Keratinocyte (primary cell): Measurements from ENCODE around the gene TIMP2. TPM values are rescaled to one million over a fixed set of nuclear protein-coding genes. Genes with fewer than 3 reads are reported as not detected.

Experiments used
- DNase-seq: peaks from one replicate; pipeline ENCODE4 v3.0.0-alpha.2; 2011; ENCODE audit warnings: low read depth, missing footprints, low spot score
- FAIRE-seq: peaks from 2 replicates; lab custom pipeline; 2011; peaks lifted over from hg19 to GRCh38; lab: Jason Lieb, UNC
- H2AFZ ChIP-seq: 2 replicates; pipeline ENCODE4 v1.6.0; 2012; ENCODE audit warnings: low read length, control low read depth, inconsistent platforms; ENCODE audit not compliant: control insufficient read depth
- H3K27ac ChIP-seq: 2 replicates; pipeline ENCODE4 v1.5.1; 2011; ENCODE audit warnings: low read length; ENCODE audit not compliant: control insufficient read depth, insufficient read depth
- H3K27me3 ChIP-seq: 3 replicates; pipeline ENCODE4 v1.6.0; 2011; ENCODE audit warnings: low read length; ENCODE audit not compliant: control insufficient read depth, insufficient read depth; ENCODE audit errors: extremely low read depth
- H3K36me3 ChIP-seq, 2 experiments: 2 replicates in 1 of 2; 3 replicates in 1 of 2; pipeline ENCODE4 v1.5.1; 2011; ENCODE audit warnings: low read length in 2 of 2, mild to moderate bottlenecking in 1 of 2; ENCODE audit not compliant: control insufficient read depth in 2 of 2, insufficient read depth in 2 of 2; ENCODE audit errors: extremely low read depth in 1 of 2
- H3K4me1 ChIP-seq: 3 replicates; pipeline ENCODE4 v1.5.1; 2011; ENCODE audit warnings: low read length; ENCODE audit not compliant: control insufficient read depth, insufficient read depth; ENCODE audit errors: extremely low read depth
- H3K4me2 ChIP-seq: 3 replicates; pipeline ENCODE4 v1.6.0; 2011; ENCODE audit warnings: low read depth, low read length; ENCODE audit not compliant: control insufficient read depth, insufficient read depth; ENCODE audit errors: extremely low read depth
- H3K4me3 ChIP-seq, 3 experiments: fragments of 200-600 bp in 1 of 3; sonication (generic) in 1 of 3; 2 replicates in 2 of 3; 3 replicates in 1 of 3; pipeline ENCODE4 v1.5.1; 2011 to 2016; ENCODE audit warnings: low read length in 3 of 3, mild to moderate bottlenecking in 3 of 3, control low read depth in 2 of 3, inconsistent platforms in 1 of 3, low read depth in 1 of 3, mixed read lengths in 1 of 3, mixed run types in 1 of 3, moderate library complexity in 1 of 3; ENCODE audit not compliant: control insufficient read depth in 2 of 3, insufficient read depth in 2 of 3; ENCODE audit errors: extremely low read depth in 1 of 3
- H3K79me2 ChIP-seq: 2 replicates; pipeline ENCODE4 v1.6.0; 2012; ENCODE audit warnings: low read length; ENCODE audit not compliant: control insufficient read depth, insufficient read depth
- H3K9ac ChIP-seq: 3 replicates; pipeline ENCODE4 v1.6.0; 2011; ENCODE audit warnings: low read length; ENCODE audit not compliant: control insufficient read depth, insufficient read depth; ENCODE audit errors: extremely low read depth
- H3K9me1 ChIP-seq: 3 replicates; pipeline ENCODE4 v1.6.0; 2011; ENCODE audit warnings: low read length; ENCODE audit not compliant: control insufficient read depth, insufficient read depth; ENCODE audit errors: extremely low read depth
- H3K9me3 ChIP-seq: 2 replicates; pipeline ENCODE4 v1.5.1; 2012; ENCODE audit warnings: low read depth, low read length; ENCODE audit not compliant: control insufficient read depth
- H4K20me1 ChIP-seq: 3 replicates; pipeline ENCODE4 v1.6.0; 2011; ENCODE audit warnings: low read length; ENCODE audit not compliant: control insufficient read depth, insufficient read depth; ENCODE audit errors: extremely low read depth
- EZH2 ChIP-seq: IDR thresholded peaks from one replicate; pipeline ENCODE4 v1.6.1; 2012; ENCODE audit warnings: inconsistent platforms, mild to moderate bottlenecking, low read length, moderate library complexity
- dilution Hi-C: fragments of 300-500 bp; cut with MboI; formaldehyde crosslinking; loops from one replicate; pipeline ENCODE4 v1.7.0; 2020; ENCODE audit warnings: low sequenced_read_pairs; ENCODE audit not compliant: extremely low pct_ligation_motif_present
- polyA plus RNA-seq, 5 experiments: library from polyadenylated mRNA; depleted of rRNA in 3 of 5; stranded (reverse) in 3 of 5; stranded (forward) in 1 of 5; unstranded in 1 of 5; fragments of >200 nt; gene quantifications; 1 replicate in 1 of 5; 2 replicates in 3 of 5; 3 replicates in 1 of 5; pipeline versions ENCODE4 v1.2.1 to v1.2.3, GENCODE V29; 2011 to 2012; ENCODE audit warnings: missing spikeins in 2 of 5, low read depth in 1 of 5, low replicate concordance in 1 of 5
- TF ChIP-seq, protein P1 (sequence below), 3 experiments: IDR thresholded peaks in 1 of 3; conservative IDR thresholded peaks in 1 of 3; optimal IDR thresholded peaks in 1 of 3; 2 replicates in 2 of 3; 3 replicates in 1 of 3; pipeline versions ENCODE3 to v1.5.1; 2011; ENCODE audit warnings: low read length in 3 of 3, mild to moderate bottlenecking in 3 of 3, moderate library complexity in 2 of 3, control low read depth in 1 of 3, inconsistent platforms in 1 of 3; ENCODE audit not compliant: insufficient read depth in 2 of 3; ENCODE audit errors: extremely low read depth in 1 of 3

Gene TIMP2
- polyA plus RNA-seq, 1 donor (not counting 4 experiments of a cell fraction or from before 2014, with no cell fraction given), result 1.2 TPM

DNA sequence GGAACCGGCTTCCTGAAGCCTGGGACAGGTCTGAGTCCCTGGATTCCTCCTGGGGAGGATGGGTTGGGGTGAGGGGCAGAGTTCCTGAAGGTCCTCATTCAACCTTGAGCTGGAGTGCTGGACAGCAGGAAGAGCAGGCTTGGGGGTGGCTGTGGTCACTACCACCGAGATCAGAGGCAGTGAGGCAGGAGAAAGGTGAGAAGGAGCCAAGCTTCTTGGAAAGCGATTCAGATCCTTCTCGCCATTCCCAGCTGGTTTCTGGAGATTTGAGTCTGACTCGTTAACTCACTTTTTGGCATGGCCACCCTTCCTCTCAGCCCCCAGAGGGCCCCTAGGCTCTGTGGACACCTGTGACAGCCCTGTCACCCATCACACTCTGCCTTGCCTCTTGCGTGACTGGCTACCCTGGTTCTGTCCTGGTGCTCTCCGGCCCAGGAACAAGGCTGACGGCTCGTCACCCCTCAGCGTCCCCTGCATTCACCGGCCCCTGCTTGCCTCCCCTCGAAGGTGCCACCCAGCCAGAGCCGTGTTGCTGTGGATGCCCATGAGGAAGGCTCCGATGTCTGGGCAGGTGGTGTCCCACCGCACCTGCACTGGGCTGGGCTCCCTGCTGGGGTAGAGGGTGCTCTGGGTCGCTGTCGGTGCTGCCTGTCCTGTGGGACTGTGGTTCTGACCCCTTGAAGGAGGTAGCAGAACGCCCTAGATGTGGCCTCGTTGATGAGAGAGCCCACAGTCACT is 9.7 kb upstream of the TIMP2 start:
- H2AFZ ChIP-seq, result no peak overlapping the region
- H3K4me3 ChIP-seq, result no peak overlapping the region
- DNase-seq (no peak), FAIRE-seq (no peak)
- no peak overlapping the region for H3K4me2 ChIP-seq
- H3K27ac ChIP-seq, result no peak overlapping the region
- H3K27me3 ChIP-seq, result peaks cover 9% of the 10 kb centered on the region
- dilution Hi-C loops, result no loop called here
- H3K79me2 ChIP-seq, result no peaks in the 10 kb centered on the region
- peaks cover 15% of the 10 kb centered on the region for H3K4me1 ChIP-seq
- no peaks in the 10 kb centered on the region for H3K36me3 ChIP-seq
- TF ChIP-seq EZH2, result no peak
- TF ChIP-seq, protein P1, sequence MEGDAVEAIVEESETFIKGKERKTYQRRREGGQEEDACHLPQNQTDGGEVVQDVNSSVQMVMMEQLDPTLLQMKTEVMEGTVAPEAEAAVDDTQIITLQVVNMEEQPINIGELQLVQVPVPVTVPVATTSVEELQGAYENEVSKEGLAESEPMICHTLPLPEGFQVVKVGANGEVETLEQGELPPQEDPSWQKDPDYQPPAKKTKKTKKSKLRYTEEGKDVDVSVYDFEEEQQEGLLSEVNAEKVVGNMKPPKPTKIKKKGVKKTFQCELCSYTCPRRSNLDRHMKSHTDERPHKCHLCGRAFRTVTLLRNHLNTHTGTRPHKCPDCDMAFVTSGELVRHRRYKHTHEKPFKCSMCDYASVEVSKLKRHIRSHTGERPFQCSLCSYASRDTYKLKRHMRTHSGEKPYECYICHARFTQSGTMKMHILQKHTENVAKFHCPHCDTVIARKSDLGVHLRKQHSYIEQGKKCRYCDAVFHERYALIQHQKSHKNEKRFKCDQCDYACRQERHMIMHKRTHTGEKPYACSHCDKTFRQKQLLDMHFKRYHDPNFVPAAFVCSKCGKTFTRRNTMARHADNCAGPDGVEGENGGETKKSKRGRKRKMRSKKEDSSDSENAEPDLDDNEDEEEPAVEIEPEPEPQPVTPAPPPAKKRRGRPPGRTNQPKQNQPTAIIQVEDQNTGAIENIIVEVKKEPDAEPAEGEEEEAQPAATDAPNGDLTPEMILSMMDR (optimal IDR thresholded peaks at IDR 0.05 in 1 of 3, IDR thresholded peaks at IDR 0.05 in 1 of 3, conservative IDR thresholded peaks at IDR 0.05 in 1 of 3; ENCODE audit: extremely low read depth in 1 of 3, insufficient read depth in 2 of 3, low read length in 3 of 3), result no peak
- peaks cover 3% of the 10 kb centered on the region for H3K9me1 ChIP-seq
- peak overlapping the region; percentile 33 for H3K9ac ChIP-seq
- no peaks in the 10 kb centered on the region for H4K20me1 ChIP-seq
- H3K9me3 ChIP-seq, result no peaks in the 10 kb centered on the region

DNA sequence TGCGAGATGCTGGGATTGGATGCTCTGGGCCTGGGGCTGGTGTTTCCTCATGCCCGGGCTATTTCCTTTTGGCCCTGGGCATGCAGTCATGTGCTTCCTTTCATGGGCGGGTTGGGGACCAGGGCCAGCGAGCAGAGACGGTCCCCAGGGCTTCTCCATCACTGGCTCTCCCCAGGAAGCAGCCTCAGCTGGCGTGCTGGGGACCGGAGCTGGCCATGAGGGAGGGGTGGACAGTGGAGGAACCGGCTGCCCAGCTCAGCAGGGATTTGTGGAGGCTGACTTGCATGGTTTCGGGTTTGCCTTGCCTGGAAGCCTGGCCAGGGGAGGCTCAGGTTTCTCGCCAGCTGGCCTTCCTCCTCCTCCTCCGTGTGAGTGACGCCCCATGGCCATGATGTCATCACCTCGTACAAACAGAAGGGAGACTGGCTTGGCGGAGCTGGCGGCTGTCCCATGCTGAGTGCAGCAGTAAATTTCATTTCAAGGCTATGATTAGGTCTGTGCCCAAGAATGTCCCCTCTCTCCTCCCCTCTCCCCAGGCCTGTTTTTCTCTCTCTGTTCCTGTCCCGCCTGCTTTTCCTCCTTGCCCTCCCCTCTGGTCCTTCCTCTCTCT is 8.9 kb upstream of the TIMP2 start:
- peak overlapping the region; percentile 82 for H2AFZ ChIP-seq

More for the DNA sequence above, 8.9 kb upstream of the TIMP2 start:
- no peaks in the 10 kb centered on the region for H3K9me3 ChIP-seq
- FAIRE-seq, result peak; percentile 80
- no peaks in the 10 kb centered on the region for H3K36me3 ChIP-seq
- H3K4me3 ChIP-seq, result no peak overlapping the region
- H3K4me2 ChIP-seq, result peak overlapping the region; percentile 49
- dilution Hi-C loops, result no loop called here
- no peak for DNase-seq
- H3K79me2 ChIP-seq, result no peaks in the 10 kb centered on the region
- TF ChIP-seq, protein P1 (optimal IDR thresholded peaks at IDR 0.05 in 1 of 3, IDR thresholded peaks at IDR 0.05 in 1 of 3, conservative IDR thresholded peaks at IDR 0.05 in 1 of 3; ENCODE audit: extremely low read depth in 1 of 3, insufficient read depth in 2 of 3, low read length in 3 of 3), result no peak
- no peak for TF ChIP-seq EZH2
- peak overlapping the region; percentile 33 for H3K9ac ChIP-seq
- H3K27me3 ChIP-seq, result peaks cover 13% of the 10 kb centered on the region
- no peak overlapping the region for H3K27ac ChIP-seq
- peaks cover 3% of the 10 kb centered on the region for H3K9me1 ChIP-seq
- H3K4me1 ChIP-seq, result peaks cover 15% of the 10 kb centered on the region
- H4K20me1 ChIP-seq, result no peaks in the 10 kb centered on the region
